ENCODE data around the gene TTLL1. TPM values are rescaled to one million over a fixed set of nuclear protein-coding genes. Genes with fewer than 3 reads are reported as not detected.

Gene TTLL1
- total and polyA plus RNA-seq, 2 donors (not counting 3 experiments of a cell fraction or from before 2014, with no cell fraction given) = 9.0 to 17.0 TPM

DNA sequence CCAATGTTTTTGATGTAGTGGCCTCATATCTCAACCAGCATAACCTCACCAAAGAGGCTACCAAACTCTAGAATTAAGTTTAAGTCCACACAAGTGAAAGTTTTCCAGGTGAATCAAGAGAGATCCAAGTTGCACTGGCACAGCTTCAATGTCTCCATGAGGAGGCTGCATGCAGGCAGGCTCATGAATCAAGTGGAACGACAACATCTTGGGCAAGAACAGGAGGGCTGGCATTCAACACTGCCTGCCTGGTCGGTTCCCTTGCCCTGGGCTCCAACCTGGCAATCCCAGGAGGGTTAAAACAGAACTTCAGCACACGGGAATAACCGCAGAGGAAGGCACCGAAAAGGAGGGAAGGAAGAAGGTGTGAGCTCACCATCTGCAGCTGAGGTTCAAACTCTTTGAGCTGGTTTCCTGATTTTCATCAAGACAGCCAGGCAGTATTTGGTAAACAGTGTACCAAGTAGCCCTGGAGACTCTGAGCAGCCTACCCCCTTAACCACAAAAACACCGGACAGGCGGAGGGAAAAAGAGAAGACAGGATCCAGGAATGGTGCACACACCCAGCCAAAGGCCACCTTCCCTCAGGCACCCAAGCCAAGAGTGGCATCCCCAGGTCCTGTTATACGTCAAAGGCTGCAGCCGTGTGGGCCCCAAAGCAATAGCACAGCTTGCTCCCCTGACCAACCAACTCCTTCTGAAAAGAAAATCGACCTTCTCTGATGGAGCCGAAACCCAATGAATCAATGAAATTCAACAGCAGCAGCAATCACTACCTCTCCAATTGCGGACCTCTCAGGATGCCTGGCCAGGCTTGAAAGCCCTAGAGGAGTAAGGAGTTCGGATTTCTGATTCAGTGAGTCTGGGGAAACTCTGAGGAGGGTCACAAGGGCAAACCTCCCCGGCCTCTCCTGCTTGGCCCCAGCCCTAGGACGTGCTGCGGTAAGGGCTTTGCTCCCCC is 75.6 kb downstream of the TTLL1 start:
- peak overlapping the region; percentile 59 for H2AFZ ChIP-seq (ENCODE audit: low read depth, low read length)

More for the DNA sequence above, 75.6 kb downstream of the TTLL1 start:
- BruUV-seq (replicated peaks) = TSS peak; percentile 23
- H3K9me3 ChIP-seq (replicated peaks; ENCODE audit: control insufficient read depth, insufficient read depth, low read length) = no peaks in the 10 kb centered on the region
- peaks cover 22% of the 10 kb centered on the region for H3K4me1 ChIP-seq (ENCODE audit: control insufficient read depth, extremely low read depth, insufficient read depth, low read length)
- no peaks in the 10 kb centered on the region for H3K36me3 ChIP-seq (ENCODE audit: control insufficient read depth in 2 of 2, extremely low read depth in 1 of 2, insufficient read depth in 2 of 2, low read length in 2 of 2)
- H3K4me2 ChIP-seq (ENCODE audit: insufficient read depth, low read length) = peak overlapping the region; percentile 90
- TF ChIP-seq EZH2 (IDR thresholded peaks at IDR 0.05; ENCODE audit: borderline replicate concordance, low read depth, low read length, severe bottlenecking) = no peak
- TF ChIP-seq JUN (IDR thresholded peaks at IDR 0.05; ENCODE audit: borderline replicate concordance, insufficient read depth, insufficient read length, low read depth) = no peak
- no peak for TF ChIP-seq GATA2 (IDR thresholded peaks at IDR 0.05; ENCODE audit: insufficient read depth, insufficient read length, low read depth, low read length)
- TF ChIP-seq, protein P1, sequence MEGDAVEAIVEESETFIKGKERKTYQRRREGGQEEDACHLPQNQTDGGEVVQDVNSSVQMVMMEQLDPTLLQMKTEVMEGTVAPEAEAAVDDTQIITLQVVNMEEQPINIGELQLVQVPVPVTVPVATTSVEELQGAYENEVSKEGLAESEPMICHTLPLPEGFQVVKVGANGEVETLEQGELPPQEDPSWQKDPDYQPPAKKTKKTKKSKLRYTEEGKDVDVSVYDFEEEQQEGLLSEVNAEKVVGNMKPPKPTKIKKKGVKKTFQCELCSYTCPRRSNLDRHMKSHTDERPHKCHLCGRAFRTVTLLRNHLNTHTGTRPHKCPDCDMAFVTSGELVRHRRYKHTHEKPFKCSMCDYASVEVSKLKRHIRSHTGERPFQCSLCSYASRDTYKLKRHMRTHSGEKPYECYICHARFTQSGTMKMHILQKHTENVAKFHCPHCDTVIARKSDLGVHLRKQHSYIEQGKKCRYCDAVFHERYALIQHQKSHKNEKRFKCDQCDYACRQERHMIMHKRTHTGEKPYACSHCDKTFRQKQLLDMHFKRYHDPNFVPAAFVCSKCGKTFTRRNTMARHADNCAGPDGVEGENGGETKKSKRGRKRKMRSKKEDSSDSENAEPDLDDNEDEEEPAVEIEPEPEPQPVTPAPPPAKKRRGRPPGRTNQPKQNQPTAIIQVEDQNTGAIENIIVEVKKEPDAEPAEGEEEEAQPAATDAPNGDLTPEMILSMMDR (IDR thresholded peaks at IDR 0.05; ENCODE audit: extremely low read depth in 1 of 2, insufficient read depth in 1 of 2, low read depth in 1 of 2, low read length in 2 of 2) = no peak
- no peaks in the 10 kb centered on the region for H3K9me1 ChIP-seq (replicated peaks; ENCODE audit: control insufficient read depth, extremely low read depth, insufficient read depth, low read length)
- H3K79me2 ChIP-seq (ENCODE audit: control insufficient read depth, insufficient read depth, low read length) = peaks cover 50% of the 10 kb centered on the region
- FAIRE-seq (peak; percentile 84), DNase-seq (ENCODE audit: low read depth, low spot score) (peak; percentile 64)
- dilution Hi-C loops (cut with MboI; ENCODE audit: extremely low pct_ligation_motif_present, low sequenced_read_pairs) = no loop called here
- intact Hi-C loops (cut with micrococcal nuclease) = loop anchor here (2.0 to 5.0 kb wide), 4 partner anchors 35 to 81 kb away; partner anchors contain the start of gene TTLL1
- CTCF ChIA-PET = interaction anchor here (0.6 to 4.0 kb wide), 13 partner anchors 9 to 361 kb away, joined by 3 to 24 read pairs (median 4); no protein-coding TSS in a partner anchor
- H3K27ac ChIP-seq (ENCODE audit: insufficient read depth, low read depth, low read length) = peak overlapping the region; percentile 40
- no peaks in the 10 kb centered on the region for H3K27me3 ChIP-seq (ENCODE audit: control insufficient read depth in 2 of 2, insufficient read depth in 2 of 2, low read length in 2 of 2)
- peak overlapping the region; percentile 66 for H3K9ac ChIP-seq (replicated peaks; ENCODE audit: extremely low read depth, insufficient read depth, low read length)
- H3K4me3 ChIP-seq (replicated peaks in 1 of 3; ENCODE audit: insufficient read depth in 1 of 3, low read depth in 1 of 3, low read length in 3 of 3) = peak overlapping the region; percentile 72 to 96 (median 81)
- POLR2A ChIA-PET = interaction anchor here (0.8 to 2.6 kb wide), 7 partner anchors 9 to 87 kb away, joined by 3 to 14 read pairs (median 6); no protein-coding TSS in a partner anchor
- no peaks in the 10 kb centered on the region for H4K20me1 ChIP-seq (replicated peaks; ENCODE audit: control insufficient read depth, extremely low read depth, insufficient read depth, low read length)
